PC-9 (cell line): ENCODE results near the gene MTUS2.

ENCODE experiments used
- EZH2 ChIP-seq: fragments of 200-600 bp; sonication (generic); IDR thresholded peaks from 2 replicates; pipeline ENCODE4 v1.8.0; 2017; ENCODE audit warnings: antibody characterized with exemption, low read depth
- TF ChIP-seq, protein P1 (sequence below): fragments of 200-600 bp; sonication (generic); conservative IDR thresholded peaks from 2 replicates; pipeline ENCODE4 v1.6.1; 2017; ENCODE audit warnings: mixed run types, antibody characterized with exemption, mild to moderate bottlenecking, moderate library complexity

DNA sequence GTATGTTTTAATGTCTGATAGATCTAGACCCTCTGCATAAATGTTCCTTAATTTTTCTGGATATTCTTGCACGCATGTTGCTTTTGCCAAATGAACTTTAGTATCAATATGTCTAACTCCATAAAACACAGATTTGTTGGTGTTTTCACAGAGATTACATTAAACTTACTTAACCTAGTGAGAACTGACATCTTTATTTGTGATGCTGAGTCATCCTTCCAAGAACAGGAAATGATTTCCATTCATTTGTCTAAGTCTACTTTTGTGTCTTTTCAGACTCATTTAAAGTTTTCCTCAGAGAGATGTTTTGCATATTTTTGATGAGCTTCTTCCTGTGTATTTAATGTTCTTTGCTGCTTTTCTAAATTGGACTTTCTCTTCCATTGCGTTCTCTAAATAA, 591.3 kb downstream of the MTUS2 start:
- TF ChIP-seq, protein P1, sequence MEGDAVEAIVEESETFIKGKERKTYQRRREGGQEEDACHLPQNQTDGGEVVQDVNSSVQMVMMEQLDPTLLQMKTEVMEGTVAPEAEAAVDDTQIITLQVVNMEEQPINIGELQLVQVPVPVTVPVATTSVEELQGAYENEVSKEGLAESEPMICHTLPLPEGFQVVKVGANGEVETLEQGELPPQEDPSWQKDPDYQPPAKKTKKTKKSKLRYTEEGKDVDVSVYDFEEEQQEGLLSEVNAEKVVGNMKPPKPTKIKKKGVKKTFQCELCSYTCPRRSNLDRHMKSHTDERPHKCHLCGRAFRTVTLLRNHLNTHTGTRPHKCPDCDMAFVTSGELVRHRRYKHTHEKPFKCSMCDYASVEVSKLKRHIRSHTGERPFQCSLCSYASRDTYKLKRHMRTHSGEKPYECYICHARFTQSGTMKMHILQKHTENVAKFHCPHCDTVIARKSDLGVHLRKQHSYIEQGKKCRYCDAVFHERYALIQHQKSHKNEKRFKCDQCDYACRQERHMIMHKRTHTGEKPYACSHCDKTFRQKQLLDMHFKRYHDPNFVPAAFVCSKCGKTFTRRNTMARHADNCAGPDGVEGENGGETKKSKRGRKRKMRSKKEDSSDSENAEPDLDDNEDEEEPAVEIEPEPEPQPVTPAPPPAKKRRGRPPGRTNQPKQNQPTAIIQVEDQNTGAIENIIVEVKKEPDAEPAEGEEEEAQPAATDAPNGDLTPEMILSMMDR = no peak
- TF ChIP-seq EZH2 = no peak
